Measurements from ENCODE around the gene GRID2. TPM values are rescaled to one million over a fixed set of nuclear protein-coding genes. Genes with fewer than 3 reads are reported as not detected.

GRID2 gene
- total RNA-seq, 2 donors from 2014 or later: not detected

GRCh38 chr4:93072292-93072691 is 768.5 kb downstream of the GRID2 start:
- DNase-seq (ENCODE audit: low spot score in 2 of 2) (no peak), ATAC-seq (no peak)
- peaks cover 7 to 12% of the 10 kb centered on the region in 2 donors for H3K9me3 Mint-ChIP-seq
- no peak overlapping the region for H3K27ac Mint-ChIP-seq
- H3K36me3 Mint-ChIP-seq: no peaks in the 10 kb centered on the region

GRCh38 chr4:93080316-93080715 is 776.5 kb downstream of the GRID2 start:
- ATAC-seq: no peak
- peaks cover 0 to 7% of the 10 kb centered on the region in 2 donors for H3K36me3 Mint-ChIP-seq
- DNase-seq (ENCODE audit: low spot score in 2 of 2): no peak
- H3K9me3 Mint-ChIP-seq: peaks cover 10 to 12% of the 10 kb centered on the region in 2 donors
- no peak overlapping the region for H3K27ac Mint-ChIP-seq

GRCh38 chr4:93084599-93085305 is 781.0 kb downstream of the GRID2 start:
- Mint-ChIP-seq H3K9me3 (peaks cover 6 to 8% of the 10 kb centered on the region in 2 donors), H3K36me3 (peaks cover 0 to 7% of the 10 kb centered on the region in 2 donors), H3K27ac (no peak overlapping the region)
- ATAC-seq: no peak
- no peak for DNase-seq (ENCODE audit: low spot score in 2 of 2)

GRCh38 chr4:93086356-93086755 is 782.6 kb downstream of the GRID2 start:
- peaks cover 0 to 7% of the 10 kb centered on the region in 2 donors for H3K36me3 Mint-ChIP-seq
- no peak overlapping the region for H3K27ac Mint-ChIP-seq
- peaks cover 3 to 8% of the 10 kb centered on the region in 2 donors for H3K9me3 Mint-ChIP-seq

GRCh38 chr4:93092765-93093164 is 789.0 kb downstream of the GRID2 start:
- H3K36me3 Mint-ChIP-seq: no peaks in the 10 kb centered on the region
- H3K9me3 Mint-ChIP-seq: peaks cover 3 to 5% of the 10 kb centered on the region in 2 donors
- no peak for ATAC-seq
- no peak overlapping the region for H3K27ac Mint-ChIP-seq
- no peak for DNase-seq (ENCODE audit: low spot score in 2 of 2)

More at GRCh38 chr4:93086356-93086755, 782.6 kb downstream of the GRID2 start:
- no peak for DNase-seq (ENCODE audit: low spot score in 2 of 2)
- ATAC-seq: no peak

GRCh38 chr4:93103042-93103441 is 799.3 kb downstream of the GRID2 start:
- H3K27ac Mint-ChIP-seq: no peak overlapping the region
- H3K36me3 Mint-ChIP-seq: no peaks in the 10 kb centered on the region
- ATAC-seq: no peak
- no peak for DNase-seq (ENCODE audit: low spot score in 2 of 2)
- peaks cover 12 to 14% of the 10 kb centered on the region in 2 donors for H3K9me3 Mint-ChIP-seq

GRCh38 chr4:93116624-93117023 is 812.9 kb downstream of the GRID2 start:
- DNase-seq (ENCODE audit: low spot score in 2 of 2) (no peak), ATAC-seq (no peak)
- peaks cover 23 to 29% of the 10 kb centered on the region in 2 donors for H3K9me3 Mint-ChIP-seq
- no peaks in the 10 kb centered on the region for H3K36me3 Mint-ChIP-seq
- H3K27ac Mint-ChIP-seq: no peak overlapping the region

GRCh38 chr4:93127489-93127888 is 823.7 kb downstream of the GRID2 start:
- H3K36me3 Mint-ChIP-seq: no peaks in the 10 kb centered on the region
- peaks cover 0 to 4% of the 10 kb centered on the region in 2 donors for H3K9me3 Mint-ChIP-seq
- ATAC-seq: no peak

GRCh38 chr4:93132631-93133030 is 828.9 kb downstream of the GRID2 start:
- DNase-seq (ENCODE audit: low spot score in 2 of 2): no peak
- Mint-ChIP-seq H3K36me3 (no peaks in the 10 kb centered on the region), H3K9me3 (peaks cover 3 to 4% of the 10 kb centered on the region in 2 donors), H3K27ac (no peak overlapping the region)
- ATAC-seq: no peak

More at GRCh38 chr4:93127489-93127888, 823.7 kb downstream of the GRID2 start:
- no peak for DNase-seq (ENCODE audit: low spot score in 2 of 2)
- no peak overlapping the region for H3K27ac Mint-ChIP-seq

GRCh38 chr4:93139118-93139517 is 835.4 kb downstream of the GRID2 start:
- ATAC-seq (no peak), DNase-seq (ENCODE audit: low spot score in 2 of 2) (no peak)
- Mint-ChIP-seq H3K27ac (no peak overlapping the region), H3K36me3 (no peaks in the 10 kb centered on the region), H3K9me3 (peaks cover 8 to 13% of the 10 kb centered on the region in 2 donors)

GRCh38 chr4:93143902-93144301 is 840.1 kb downstream of the GRID2 start:
- DNase-seq (ENCODE audit: low spot score in 2 of 2): no peak
- H3K36me3 Mint-ChIP-seq: no peaks in the 10 kb centered on the region
- H3K9me3 Mint-ChIP-seq: peaks cover 8 to 12% of the 10 kb centered on the region in 2 donors
- no peak for ATAC-seq
- H3K27ac Mint-ChIP-seq: no peak overlapping the region

- no peak for ATAC-seq
- DNase-seq (ENCODE audit: low spot score in 2 of 2): no peak
- no peaks in the 10 kb centered on the region for H3K36me3 Mint-ChIP-seq
Observed at GRCh38 chr4:93144644-93145043, 840.9 kb downstream of the GRID2 start.

GRCh38 chr4:93147524-93148212 is 843.9 kb downstream of the GRID2 start:
- ATAC-seq (no peak), DNase-seq (ENCODE audit: low spot score in 2 of 2) (no peak)
- Mint-ChIP-seq H3K27ac (no peak overlapping the region), H3K36me3 (no peaks in the 10 kb centered on the region), H3K9me3 (peaks cover 4 to 8% of the 10 kb centered on the region in 2 donors)

More at GRCh38 chr4:93144644-93145043, 840.9 kb downstream of the GRID2 start:
- peaks cover 5 to 8% of the 10 kb centered on the region in 2 donors for H3K9me3 Mint-ChIP-seq
- no peak overlapping the region for H3K27ac Mint-ChIP-seq

- H3K9me3 Mint-ChIP-seq: peaks cover 8 to 14% of the 10 kb centered on the region in 2 donors
- no peaks in the 10 kb centered on the region for H3K36me3 Mint-ChIP-seq
- H3K27ac Mint-ChIP-seq: no peak overlapping the region
- DNase-seq (ENCODE audit: low spot score in 2 of 2): no peak
- ATAC-seq: no peak
Observed at GRCh38 chr4:93152491-93152890, 848.7 kb downstream of the GRID2 start.

GRCh38 chr4:93157986-93158385 is 854.2 kb downstream of the GRID2 start:
- no peaks in the 10 kb centered on the region for H3K36me3 Mint-ChIP-seq
- no peak for ATAC-seq
- no peak for DNase-seq (ENCODE audit: low spot score in 2 of 2)
- peaks cover 8 to 14% of the 10 kb centered on the region in 2 donors for H3K9me3 Mint-ChIP-seq
- H3K27ac Mint-ChIP-seq: no peak overlapping the region

- peaks cover 7 to 10% of the 10 kb centered on the region in 2 donors for H3K9me3 Mint-ChIP-seq
- ATAC-seq: no peak
Observed at GRCh38 chr4:93168053-93168452, 864.3 kb downstream of the GRID2 start.

GRCh38 chr4:93169966-93170365 is 866.2 kb downstream of the GRID2 start:
- Mint-ChIP-seq H3K36me3 (no peaks in the 10 kb centered on the region), H3K27ac (no peak overlapping the region), H3K9me3 (peaks cover 5 to 9% of the 10 kb centered on the region in 2 donors)
- no peak for ATAC-seq
- DNase-seq (ENCODE audit: low spot score in 2 of 2): no peak

More at GRCh38 chr4:93168053-93168452, 864.3 kb downstream of the GRID2 start:
- Mint-ChIP-seq H3K27ac (no peak overlapping the region), H3K36me3 (no peaks in the 10 kb centered on the region)
- DNase-seq (ENCODE audit: low spot score in 2 of 2): no peak

Data from activated naive CD4-positive, alpha-beta T cell treated with anti-CD3 and anti-CD28 coated beads, Interleukin-2, amount 50 U/mL, for 72 hours (primary cell).